ENCODE results near the gene NEFH.

The NEFH gene

DNA sequence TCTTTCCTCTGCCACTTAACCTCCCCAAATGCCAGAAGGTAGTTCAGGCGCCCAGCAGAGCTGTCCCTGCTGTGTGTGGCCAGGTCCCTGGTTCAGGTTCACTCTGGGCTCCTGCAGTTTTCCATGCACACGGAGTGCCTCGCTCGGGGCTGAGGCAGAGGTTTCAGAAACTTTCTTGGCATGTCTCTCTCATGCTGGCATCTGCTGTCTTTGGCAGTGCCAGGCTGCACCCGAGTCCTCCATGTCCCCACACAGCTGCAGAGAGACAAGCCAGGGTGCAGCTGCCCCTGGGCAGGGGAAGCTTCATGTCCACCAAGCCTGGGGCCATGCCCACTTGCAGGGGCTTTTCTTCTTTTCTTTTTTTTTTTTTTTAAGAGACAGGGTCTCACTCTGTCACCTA is 7.0 kb upstream of the NEFH start:
- Histone ChIP-seq H3K4me1 (ENCODE audit: control insufficient read depth, insufficient read depth, low read length) (no peaks in the 10 kb centered on the region), H3K4me3 (ENCODE audit: low read length) (no peak overlapping the region), H3K9ac (ENCODE audit: low read length) (no peak overlapping the region), H3K27me3 (ENCODE audit: control insufficient read depth, insufficient read depth, low read length) (peaks cover 6% of the 10 kb centered on the region), H3K36me3 (ENCODE audit: control insufficient read depth, insufficient read depth, low read length) (no peaks in the 10 kb centered on the region), H3K27ac (ENCODE audit: low read depth, low read length) (no peak overlapping the region)

DNA sequence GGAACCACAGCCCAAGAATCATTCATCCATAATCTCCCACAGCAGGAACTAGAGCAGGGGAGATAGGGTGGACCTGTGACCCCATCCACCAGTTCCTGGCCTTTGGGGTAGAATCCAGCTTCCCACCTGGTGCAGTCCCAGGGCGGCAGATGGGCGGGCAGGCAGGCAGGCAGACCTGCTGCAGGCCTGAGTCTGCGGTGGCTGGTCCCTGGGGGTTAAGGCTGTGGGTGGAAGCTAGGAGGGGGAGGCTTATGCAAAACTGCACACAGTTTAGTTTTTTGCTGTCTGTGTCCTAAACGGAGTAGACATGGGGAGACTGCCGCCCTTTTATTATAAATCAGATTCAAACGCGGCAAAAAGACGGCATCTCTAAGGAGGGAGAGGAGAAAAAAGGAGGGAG is 4.5 kb upstream of the NEFH start:
- Histone ChIP-seq H3K27me3 (ENCODE audit: control insufficient read depth, insufficient read depth, low read length) (peaks cover 28% of the 10 kb centered on the region), H3K27ac (ENCODE audit: low read depth, low read length) (no peak overlapping the region), H3K9ac (ENCODE audit: low read length) (no peak overlapping the region), H3K4me1 (ENCODE audit: control insufficient read depth, insufficient read depth, low read length) (no peaks in the 10 kb centered on the region), H3K36me3 (ENCODE audit: control insufficient read depth, insufficient read depth, low read length) (no peaks in the 10 kb centered on the region), H3K4me3 (ENCODE audit: low read length) (no peak overlapping the region)

DNA sequence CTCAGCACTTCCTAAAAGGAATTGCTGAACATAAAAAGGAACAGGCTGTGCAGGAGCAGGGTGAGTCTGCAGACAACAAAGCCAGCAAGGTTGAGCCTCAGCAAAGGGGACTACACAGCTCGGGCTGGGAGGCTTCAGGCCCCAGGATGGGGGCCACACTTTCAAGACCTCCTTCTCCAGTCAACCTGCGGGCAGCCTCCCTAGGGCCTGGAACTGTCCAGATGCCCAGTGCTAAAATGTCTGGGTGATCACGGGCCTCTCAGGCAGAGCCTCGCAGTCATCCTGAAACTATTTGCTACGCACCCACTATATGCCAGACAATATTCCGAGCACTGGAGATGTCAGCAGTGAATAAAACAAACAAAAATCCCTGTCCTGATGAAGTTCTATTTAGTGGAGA is 3.9 kb upstream of the NEFH start:
- Histone ChIP-seq H3K9ac (ENCODE audit: low read length) (no peak overlapping the region), H3K4me3 (ENCODE audit: low read length) (no peak overlapping the region), H3K4me1 (ENCODE audit: control insufficient read depth, insufficient read depth, low read length) (peaks cover 3% of the 10 kb centered on the region), H3K36me3 (ENCODE audit: control insufficient read depth, insufficient read depth, low read length) (no peaks in the 10 kb centered on the region), H3K27me3 (ENCODE audit: control insufficient read depth, insufficient read depth, low read length) (peaks cover 33% of the 10 kb centered on the region), H3K27ac (ENCODE audit: low read depth, low read length) (no peak overlapping the region)

DNA sequence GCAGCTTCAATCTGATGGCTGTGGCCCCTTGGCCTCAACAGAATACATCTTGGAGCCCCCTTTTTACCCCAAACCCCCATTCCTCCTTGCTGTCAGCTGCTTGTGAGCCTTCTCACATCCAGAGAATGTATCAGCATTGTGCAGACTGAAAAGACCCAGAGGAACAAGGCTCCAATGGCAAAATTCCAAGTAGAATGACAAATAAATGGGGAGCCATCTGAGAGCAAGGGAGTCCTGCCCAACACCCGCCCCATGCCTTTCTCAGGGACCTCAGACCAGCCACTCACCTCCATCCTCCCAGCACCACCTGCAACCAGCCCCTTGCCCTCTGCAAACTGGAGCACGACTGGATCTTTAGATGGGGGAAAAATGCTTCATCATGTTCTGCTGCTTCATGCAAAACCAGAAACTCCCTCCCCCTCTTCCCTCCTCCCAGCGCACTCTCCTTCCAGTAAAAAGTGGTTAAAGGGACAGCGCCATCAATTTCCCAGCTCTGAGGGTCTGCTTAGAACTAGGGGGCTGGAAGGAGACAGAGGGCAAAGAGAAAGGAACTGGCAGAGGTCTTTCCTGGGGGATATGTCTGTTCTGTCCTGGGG is 2.2 kb upstream of the NEFH start:
- peaks cover 3% of the 10 kb centered on the region for H3K4me1 ChIP-seq (ENCODE audit: control insufficient read depth, insufficient read depth, low read length)
- no peak overlapping the region for H3K27ac ChIP-seq (ENCODE audit: low read depth, low read length)
- H3K9ac ChIP-seq (ENCODE audit: low read length): no peak overlapping the region
- no peaks in the 10 kb centered on the region for H3K36me3 ChIP-seq (ENCODE audit: control insufficient read depth, insufficient read depth, low read length)
- H3K4me3 ChIP-seq (ENCODE audit: low read length): no peak overlapping the region
- peaks cover 35% of the 10 kb centered on the region for H3K27me3 ChIP-seq (ENCODE audit: control insufficient read depth, insufficient read depth, low read length)

GRCh38 chr22:29478326-29479276 is 1.4 kb upstream of the NEFH start:
- Histone ChIP-seq H3K27ac (ENCODE audit: low read depth, low read length) (no peak overlapping the region), H3K36me3 (ENCODE audit: control insufficient read depth, insufficient read depth, low read length) (no peaks in the 10 kb centered on the region), H3K27me3 (ENCODE audit: control insufficient read depth, insufficient read depth, low read length) (peaks cover 35% of the 10 kb centered on the region), H3K9ac (ENCODE audit: low read length) (no peak overlapping the region), H3K4me3 (ENCODE audit: low read length) (no peak overlapping the region), H3K4me1 (ENCODE audit: control insufficient read depth, insufficient read depth, low read length) (peaks cover 3% of the 10 kb centered on the region)

GRCh38 chr22:29480262-29480511 is 169 bp downstream of the NEFH start:
- no peaks in the 10 kb centered on the region for H3K36me3 ChIP-seq (ENCODE audit: control insufficient read depth, insufficient read depth, low read length)
- no peak overlapping the region for H3K27ac ChIP-seq (ENCODE audit: low read depth, low read length)
- H3K9ac ChIP-seq (ENCODE audit: low read length): no peak overlapping the region
- H3K27me3 ChIP-seq (ENCODE audit: control insufficient read depth, insufficient read depth, low read length): peaks cover 35% of the 10 kb centered on the region
- H3K4me1 ChIP-seq (ENCODE audit: control insufficient read depth, insufficient read depth, low read length): peaks cover 3% of the 10 kb centered on the region
- H3K4me3 ChIP-seq (ENCODE audit: low read length): peak overlapping the region; percentile 27

DNA sequence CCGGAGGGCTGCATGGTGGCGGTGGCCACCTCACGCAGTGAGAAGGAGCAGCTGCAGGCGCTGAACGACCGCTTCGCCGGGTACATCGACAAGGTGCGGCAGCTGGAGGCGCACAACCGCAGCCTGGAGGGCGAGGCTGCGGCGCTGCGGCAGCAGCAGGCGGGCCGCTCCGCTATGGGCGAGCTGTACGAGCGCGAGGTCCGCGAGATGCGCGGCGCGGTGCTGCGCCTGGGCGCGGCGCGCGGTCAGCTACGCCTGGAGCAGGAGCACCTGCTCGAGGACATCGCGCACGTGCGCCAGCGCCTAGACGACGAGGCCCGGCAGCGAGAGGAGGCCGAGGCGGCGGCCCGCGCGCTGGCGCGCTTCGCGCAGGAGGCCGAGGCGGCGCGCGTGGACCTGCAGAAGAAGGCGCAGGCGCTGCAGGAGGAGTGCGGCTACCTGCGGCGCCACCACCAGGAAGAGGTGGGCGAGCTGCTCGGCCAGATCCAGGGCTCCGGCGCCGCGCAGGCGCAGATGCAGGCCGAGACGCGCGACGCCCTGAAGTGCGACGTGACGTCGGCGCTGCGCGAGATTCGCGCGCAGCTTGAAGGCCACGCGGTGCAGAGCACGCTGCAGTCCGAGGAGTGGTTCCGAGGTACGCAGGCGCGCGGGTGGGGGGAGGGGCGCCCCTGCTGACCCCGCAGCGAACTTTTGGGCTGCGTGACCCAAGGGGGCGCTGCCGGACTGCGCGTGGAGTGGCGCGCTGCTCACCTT is 670 bp downstream of the NEFH start:
- H3K9ac ChIP-seq (ENCODE audit: low read length): no peak overlapping the region

GRCh38 chr22:29481265-29482000 is 1.4 kb downstream of the NEFH start:
- no peaks in the 10 kb centered on the region for H3K36me3 ChIP-seq (ENCODE audit: control insufficient read depth, insufficient read depth, low read length)
- H3K27ac ChIP-seq (ENCODE audit: low read depth, low read length): no peak overlapping the region
- H3K9ac ChIP-seq (ENCODE audit: low read length): no peak overlapping the region
- peak overlapping the region; percentile 18 for H3K4me3 ChIP-seq (ENCODE audit: low read length)
- H3K27me3 ChIP-seq (ENCODE audit: control insufficient read depth, insufficient read depth, low read length): peaks cover 35% of the 10 kb centered on the region
- peaks cover 3% of the 10 kb centered on the region for H3K4me1 ChIP-seq (ENCODE audit: control insufficient read depth, insufficient read depth, low read length)

More for the DNA sequence above, 670 bp downstream of the NEFH start:
- Histone ChIP-seq H3K4me3 (ENCODE audit: low read length) (peak overlapping the region; percentile 27), H3K27ac (ENCODE audit: low read depth, low read length) (no peak overlapping the region), H3K4me1 (ENCODE audit: control insufficient read depth, insufficient read depth, low read length) (peaks cover 3% of the 10 kb centered on the region), H3K36me3 (ENCODE audit: control insufficient read depth, insufficient read depth, low read length) (no peaks in the 10 kb centered on the region), H3K27me3 (ENCODE audit: control insufficient read depth, insufficient read depth, low read length) (peaks cover 35% of the 10 kb centered on the region)

- peaks cover 35% of the 10 kb centered on the region for H3K27me3 ChIP-seq (ENCODE audit: control insufficient read depth, insufficient read depth, low read length)
- no peaks in the 10 kb centered on the region for H3K36me3 ChIP-seq (ENCODE audit: control insufficient read depth, insufficient read depth, low read length)
- H3K9ac ChIP-seq (ENCODE audit: low read length): no peak overlapping the region
- no peak overlapping the region for H3K4me3 ChIP-seq (ENCODE audit: low read length)
- H3K4me1 ChIP-seq (ENCODE audit: control insufficient read depth, insufficient read depth, low read length): peaks cover 3% of the 10 kb centered on the region
- H3K27ac ChIP-seq (ENCODE audit: low read depth, low read length): no peak overlapping the region
Measured at GRCh38 chr22:29482253-29482652, 2.2 kb downstream of the NEFH start.

GRCh38 chr22:29482726-29483125 is 2.7 kb downstream of the NEFH start:
- Histone ChIP-seq H3K4me1 (ENCODE audit: control insufficient read depth, insufficient read depth, low read length) (peaks cover 3% of the 10 kb centered on the region), H3K27me3 (ENCODE audit: control insufficient read depth, insufficient read depth, low read length) (peaks cover 35% of the 10 kb centered on the region), H3K27ac (ENCODE audit: low read depth, low read length) (no peak overlapping the region), H3K36me3 (ENCODE audit: control insufficient read depth, insufficient read depth, low read length) (no peaks in the 10 kb centered on the region), H3K4me3 (ENCODE audit: low read length) (no peak overlapping the region), H3K9ac (ENCODE audit: low read length) (no peak overlapping the region)

DNA sequence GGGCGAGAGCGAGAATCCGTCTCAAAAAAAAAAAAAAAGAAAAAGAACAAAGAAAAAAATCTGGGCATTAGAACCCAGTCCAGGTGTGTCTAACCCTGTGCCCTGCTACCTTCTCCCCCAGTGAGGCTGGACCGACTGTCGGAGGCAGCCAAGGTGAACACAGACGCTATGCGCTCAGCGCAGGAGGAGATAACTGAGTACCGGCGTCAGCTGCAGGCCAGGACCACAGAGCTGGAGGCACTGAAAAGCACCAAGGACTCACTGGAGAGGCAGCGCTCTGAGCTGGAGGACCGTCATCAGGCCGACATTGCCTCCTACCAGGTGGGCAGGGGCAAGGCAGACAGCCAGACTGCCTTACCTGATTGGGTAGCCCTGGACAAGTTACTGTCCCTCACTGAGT is 3.2 kb downstream of the NEFH start:
- H3K9ac ChIP-seq (ENCODE audit: low read length): no peak overlapping the region
- H3K27me3 ChIP-seq (ENCODE audit: control insufficient read depth, insufficient read depth, low read length): peaks cover 35% of the 10 kb centered on the region
- H3K4me1 ChIP-seq (ENCODE audit: control insufficient read depth, insufficient read depth, low read length): peaks cover 3% of the 10 kb centered on the region
- no peak overlapping the region for H3K27ac ChIP-seq (ENCODE audit: low read depth, low read length)
- no peak overlapping the region for H3K4me3 ChIP-seq (ENCODE audit: low read length)
- H3K36me3 ChIP-seq (ENCODE audit: control insufficient read depth, insufficient read depth, low read length): no peaks in the 10 kb centered on the region

- Histone ChIP-seq H3K9ac (ENCODE audit: low read length) (no peak overlapping the region), H3K4me1 (ENCODE audit: control insufficient read depth, insufficient read depth, low read length) (peaks cover 3% of the 10 kb centered on the region), H3K27me3 (ENCODE audit: control insufficient read depth, insufficient read depth, low read length) (peaks cover 22% of the 10 kb centered on the region), H3K27ac (ENCODE audit: low read depth, low read length) (no peak overlapping the region), H3K4me3 (ENCODE audit: low read length) (no peak overlapping the region), H3K36me3 (ENCODE audit: control insufficient read depth, insufficient read depth, low read length) (no peaks in the 10 kb centered on the region)
Measured at GRCh38 chr22:29484642-29485041, 4.6 kb downstream of the NEFH start.
